Middle frontal gyrus (tissue), 1 donor: ENCODE data around the gene INVS.
A peak's percentile ranks its signal among the peaks of the same experiment; 100 is the strongest.
"Not testable (repeated sequence)": the region's sequence is repeated elsewhere in the genome, so short reads cannot be mapped to it uniquely, and the experiment has no call there.

ENCODE experiments used
- DNase-seq: peaks from one replicate; pipeline ENCODE4 v3.0.0-alpha.2; 2015; ENCODE audit warnings: low spot score; ENCODE audit errors: extremely low spot score

INVS gene, protein sequence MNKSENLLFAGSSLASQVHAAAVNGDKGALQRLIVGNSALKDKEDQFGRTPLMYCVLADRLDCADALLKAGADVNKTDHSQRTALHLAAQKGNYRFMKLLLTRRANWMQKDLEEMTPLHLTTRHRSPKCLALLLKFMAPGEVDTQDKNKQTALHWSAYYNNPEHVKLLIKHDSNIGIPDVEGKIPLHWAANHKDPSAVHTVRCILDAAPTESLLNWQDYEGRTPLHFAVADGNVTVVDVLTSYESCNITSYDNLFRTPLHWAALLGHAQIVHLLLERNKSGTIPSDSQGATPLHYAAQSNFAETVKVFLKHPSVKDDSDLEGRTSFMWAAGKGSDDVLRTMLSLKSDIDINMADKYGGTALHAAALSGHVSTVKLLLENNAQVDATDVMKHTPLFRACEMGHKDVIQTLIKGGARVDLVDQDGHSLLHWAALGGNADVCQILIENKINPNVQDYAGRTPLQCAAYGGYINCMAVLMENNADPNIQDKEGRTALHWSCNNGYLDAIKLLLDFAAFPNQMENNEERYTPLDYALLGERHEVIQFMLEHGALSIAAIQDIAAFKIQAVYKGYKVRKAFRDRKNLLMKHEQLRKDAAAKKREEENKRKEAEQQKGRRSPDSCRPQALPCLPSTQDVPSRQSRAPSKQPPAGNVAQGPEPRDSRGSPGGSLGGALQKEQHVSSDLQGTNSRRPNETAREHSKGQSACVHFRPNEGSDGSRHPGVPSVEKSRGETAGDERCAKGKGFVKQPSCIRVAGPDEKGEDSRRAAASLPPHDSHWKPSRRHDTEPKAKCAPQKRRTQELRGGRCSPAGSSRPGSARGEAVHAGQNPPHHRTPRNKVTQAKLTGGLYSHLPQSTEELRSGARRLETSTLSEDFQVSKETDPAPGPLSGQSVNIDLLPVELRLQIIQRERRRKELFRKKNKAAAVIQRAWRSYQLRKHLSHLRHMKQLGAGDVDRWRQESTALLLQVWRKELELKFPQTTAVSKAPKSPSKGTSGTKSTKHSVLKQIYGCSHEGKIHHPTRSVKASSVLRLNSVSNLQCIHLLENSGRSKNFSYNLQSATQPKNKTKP

DNA sequence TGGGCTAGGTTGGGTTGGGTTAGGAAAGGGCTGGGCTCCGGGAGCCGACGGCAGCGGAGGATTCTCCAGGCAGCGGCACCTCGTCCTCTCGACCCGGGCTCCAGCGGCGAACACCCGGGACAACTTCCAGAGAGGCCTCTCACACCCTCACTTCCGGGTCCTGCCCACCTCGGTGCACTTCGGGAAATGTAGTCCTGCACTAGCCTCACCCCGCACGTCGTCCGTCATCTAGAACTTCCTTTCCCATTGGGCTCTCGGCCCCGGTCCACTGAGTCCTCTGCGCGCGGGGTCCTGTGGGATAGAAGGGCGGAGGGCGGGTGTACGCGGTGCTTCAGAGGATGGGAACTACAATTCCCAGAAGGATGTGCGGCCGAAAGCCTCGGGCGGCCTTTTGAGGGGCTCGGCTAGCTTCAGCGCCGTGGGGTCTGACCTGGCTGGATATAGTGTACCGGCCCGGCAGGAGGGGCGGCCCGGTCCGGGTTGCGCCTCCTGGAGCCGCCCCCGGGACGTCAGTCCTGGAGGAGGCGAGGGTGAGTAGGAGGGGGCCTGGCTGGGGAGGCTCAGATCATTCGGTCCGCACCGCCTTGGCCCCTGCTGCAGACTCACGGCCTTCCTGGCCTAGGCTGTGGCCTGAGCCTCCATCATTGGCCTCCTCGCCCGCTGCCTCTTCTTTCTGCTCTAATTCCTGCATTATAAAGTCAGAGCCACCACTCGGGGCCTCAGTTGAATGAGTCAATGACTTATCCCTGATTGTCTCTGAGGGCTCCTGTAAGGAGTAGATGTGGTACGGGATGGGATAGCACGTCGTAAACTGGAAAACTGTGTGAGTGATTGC, at the start of gene INVS, which contains the start of gene ERP44:
Gene INVS, plus strand, starts transcription at position 357 of the 835 bp plus-strand sequence. CDS start 5,279 bp downstream, outside the sequence.
Gene ERP44, minus strand, starts transcription at position 114 of the 835 bp plus-strand sequence. CDS start 160 bp downstream, outside the sequence.
- peak; percentile 100 for DNase-seq

DNA sequence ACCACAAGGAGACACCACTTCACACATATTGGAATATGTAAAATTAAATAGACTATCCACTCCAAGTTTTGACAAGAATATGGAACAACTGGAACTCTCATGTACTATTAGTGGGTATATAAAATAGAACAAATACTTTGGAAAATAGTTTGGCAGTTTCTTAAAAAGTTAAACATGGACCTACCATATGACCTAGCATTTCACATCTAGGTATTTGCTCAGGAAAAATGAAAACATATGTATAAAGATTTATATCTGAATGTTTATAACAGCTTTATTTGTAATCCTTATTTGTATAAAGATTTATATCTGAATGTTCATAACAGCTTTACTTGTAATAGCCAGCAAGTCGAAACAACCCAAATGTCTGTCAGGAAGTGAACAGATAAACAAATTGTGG, 49.5 kb upstream of the INVS start:
- no peak for DNase-seq

DNA sequence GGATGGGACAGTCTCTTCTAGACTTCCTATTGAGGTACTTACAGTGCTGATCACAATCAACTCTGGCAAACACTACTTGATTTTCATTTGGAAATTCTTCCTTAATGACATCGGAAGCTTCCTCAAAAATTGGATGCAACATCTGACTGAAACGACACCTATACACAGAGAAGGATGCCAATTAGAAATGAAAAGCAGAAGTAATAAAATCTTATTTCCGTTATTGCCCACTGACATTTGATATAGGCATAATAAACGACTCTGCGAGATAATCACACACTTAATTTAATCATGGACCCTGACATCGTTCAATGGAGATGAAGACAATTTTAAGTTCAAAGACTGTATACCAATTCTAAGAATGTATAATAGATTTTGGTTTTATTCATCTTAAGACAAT, 46.7 kb upstream of the INVS start:
- no peak for DNase-seq

DNA sequence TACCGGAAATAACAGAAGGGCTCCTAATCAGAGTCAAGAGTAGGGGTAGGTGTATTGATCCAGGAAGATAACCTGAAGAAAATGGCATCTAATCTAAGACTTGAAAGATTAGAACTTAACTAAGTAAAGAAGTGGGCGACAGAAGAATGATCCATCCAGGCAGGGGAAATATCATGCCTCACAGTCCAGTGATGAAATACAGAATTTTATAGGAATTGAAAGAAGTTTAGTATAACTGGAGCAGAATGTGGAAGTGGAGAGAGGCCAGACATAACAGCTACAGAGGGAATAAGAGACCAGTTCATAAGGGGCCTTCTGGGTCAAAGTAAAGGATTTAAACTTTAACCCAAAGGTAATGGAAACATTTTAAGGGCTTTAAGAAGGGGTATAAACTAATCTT, 42.5 kb upstream of the INVS start:
- DNase-seq = no peak

DNA sequence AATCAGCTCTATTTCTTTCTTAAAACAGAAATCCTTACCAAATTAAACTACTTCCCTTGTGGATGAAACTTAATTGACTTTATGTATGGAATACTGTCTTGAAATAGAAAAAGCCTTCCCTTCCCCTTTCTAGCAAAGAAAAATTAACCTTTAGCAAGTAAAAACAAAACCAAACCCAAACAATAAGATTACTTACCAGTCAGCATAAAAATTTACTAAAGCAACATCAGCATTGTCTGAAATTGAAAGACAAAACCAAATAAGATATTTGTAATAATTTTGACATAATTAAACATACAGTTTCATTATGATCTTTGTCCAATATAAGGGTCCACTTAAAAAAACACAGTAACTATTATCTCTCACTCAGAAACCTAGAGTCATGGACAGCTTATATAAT, 41.4 kb upstream of the INVS start:
- DNase-seq = no peak

DNA sequence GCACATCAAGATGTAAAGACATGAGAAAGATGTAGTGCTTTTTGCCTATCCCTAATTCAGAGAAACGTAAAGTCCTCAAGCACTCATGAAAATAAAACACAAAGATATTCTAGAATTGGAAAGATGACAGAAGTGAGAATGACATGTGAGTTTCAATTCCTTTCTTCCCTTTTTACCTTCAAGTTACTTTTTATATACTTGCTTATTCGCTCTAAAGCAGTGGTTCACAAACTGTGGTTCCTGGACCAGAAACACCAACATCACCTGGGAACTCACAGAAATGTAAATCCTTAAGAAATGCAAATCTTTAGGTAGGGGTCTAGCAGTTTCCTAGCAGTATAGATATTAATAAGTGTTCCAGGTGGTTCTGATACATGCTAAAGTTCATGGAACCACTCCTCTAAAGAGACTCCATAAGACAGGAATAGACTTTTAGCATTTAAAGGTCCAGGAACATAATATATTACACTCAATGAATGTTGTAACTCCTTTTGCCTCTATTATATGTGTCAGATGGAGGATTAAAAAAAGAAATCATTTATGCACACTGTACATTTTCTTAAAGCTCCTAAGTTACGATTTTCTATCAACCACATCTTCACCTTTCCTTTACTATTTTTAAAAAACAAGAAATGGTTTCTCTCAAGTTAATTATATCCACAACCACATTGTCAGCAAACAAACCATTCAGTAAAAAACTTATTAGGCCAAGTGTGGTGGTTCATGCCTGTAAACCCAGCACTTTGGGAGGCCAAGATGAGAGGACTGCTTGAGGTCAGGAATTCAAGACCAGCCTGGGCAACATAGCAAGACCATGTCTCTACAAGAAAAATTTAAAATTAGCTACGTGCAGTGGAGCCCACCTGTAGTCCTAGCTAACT, 40.1 kb upstream of the INVS start:
- DNase-seq = no peak

DNA sequence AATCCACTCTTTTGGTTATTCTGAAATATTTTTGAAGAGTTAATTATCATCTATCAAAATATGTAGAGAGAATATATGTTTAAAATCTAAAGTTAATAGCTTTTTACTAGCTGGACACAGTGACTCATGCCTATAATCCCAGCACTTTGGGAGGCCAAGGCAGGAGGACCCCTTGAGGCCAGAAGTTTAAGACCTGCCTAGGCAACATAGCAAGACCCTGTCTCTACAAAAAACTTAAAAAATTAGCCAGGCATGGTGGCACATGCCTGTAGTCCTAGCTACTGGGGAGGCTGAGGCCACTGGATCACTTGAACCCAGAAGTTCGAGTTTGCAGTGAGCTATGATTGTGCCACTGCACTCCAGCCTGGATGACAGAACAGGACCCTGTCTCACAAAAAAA, 36.4 kb upstream of the INVS start:
- not testable (repeated sequence) for DNase-seq

DNA sequence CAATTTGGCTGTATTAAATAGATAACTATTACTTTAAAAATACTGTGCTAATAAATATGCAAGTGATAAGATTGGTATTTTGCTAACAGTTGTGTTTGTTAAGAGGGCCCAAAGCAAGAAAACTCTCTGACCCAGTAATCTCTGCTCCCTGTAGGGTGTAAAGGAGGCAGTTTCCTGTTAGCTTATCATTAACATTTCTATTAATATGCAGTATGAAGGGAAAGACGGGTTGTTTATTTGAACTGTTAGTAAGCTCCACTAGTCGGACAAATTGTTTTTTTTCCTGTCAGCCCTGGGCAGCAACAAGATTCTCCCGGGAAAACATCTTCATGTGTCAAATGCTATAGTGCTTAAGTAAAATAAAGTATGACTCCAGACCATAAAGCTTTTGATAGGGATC, 35.9 kb upstream of the INVS start:
- no peak for DNase-seq

DNA sequence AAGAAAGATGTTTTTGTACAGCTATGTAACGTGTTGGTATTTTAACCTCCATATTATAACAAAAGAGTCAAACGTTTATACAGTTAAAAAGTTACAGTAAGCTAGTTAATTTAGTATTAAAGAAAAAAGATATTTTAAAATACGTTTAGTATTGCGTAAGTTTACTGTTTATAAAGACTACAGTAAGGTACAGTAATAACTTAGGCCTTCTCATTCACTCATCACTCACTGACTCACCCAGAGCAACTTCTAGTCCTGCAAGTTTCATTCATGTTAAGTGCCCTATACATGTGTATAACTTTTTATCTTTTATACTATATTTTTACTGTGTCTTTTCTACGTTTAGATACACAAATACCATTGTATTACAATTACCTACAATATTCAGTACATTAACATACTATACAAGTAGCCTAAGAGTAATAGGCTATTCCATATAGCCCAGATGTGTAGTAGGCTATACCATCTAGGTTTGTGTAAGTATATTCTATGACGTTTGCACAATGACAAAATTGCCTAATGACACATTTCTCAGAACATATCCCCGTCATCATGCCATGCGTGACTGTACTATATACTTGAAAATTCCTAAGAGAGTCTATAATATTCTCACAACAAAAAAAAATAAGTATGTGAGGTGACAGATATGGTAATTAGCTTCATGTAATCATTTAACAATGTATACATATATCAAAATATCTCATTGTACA, 34.0 kb upstream of the INVS start:
- no peak for DNase-seq

DNA sequence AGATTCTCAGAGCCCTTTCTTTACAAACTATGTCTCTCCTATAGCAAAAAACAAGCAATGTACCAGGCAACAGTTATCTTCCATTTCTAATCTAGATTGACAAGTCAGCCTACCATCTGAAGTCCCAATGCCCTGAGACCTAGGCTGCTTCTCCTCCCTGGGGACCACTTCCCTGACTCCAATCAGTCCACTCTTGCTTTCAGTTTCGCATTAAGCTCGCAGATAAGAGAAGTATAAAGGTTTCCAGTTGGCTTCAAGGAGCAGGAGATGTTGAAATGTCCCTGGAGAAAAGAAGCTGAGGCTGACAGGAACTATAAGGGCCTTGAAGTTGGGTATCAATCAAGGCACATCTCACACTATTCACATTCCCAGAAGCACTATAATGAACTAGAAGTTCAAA, 32.5 kb upstream of the INVS start:
- DNase-seq = no peak

DNA sequence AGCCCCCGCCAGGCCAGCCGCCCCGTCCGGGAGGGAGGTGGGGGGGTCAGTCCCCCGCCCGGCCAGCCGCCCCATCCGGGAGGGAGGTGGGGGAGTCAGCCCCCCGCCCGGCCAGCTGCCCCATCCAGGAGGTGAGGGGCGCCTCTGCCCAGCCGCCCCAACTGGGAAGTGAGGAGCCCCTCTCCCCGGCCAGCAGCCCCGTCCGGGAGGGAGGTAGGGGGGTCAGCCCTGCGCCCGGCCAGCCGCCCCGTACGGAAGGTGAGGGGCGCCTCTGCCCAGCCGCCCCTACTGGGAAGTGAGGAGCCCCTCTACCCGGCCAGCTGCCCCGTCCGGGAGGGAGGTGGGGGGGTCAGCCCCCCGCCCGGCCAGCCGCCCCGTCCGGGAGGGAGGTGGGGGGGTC, 31.1 kb upstream of the INVS start:
- not testable (repeated sequence) for DNase-seq

DNA sequence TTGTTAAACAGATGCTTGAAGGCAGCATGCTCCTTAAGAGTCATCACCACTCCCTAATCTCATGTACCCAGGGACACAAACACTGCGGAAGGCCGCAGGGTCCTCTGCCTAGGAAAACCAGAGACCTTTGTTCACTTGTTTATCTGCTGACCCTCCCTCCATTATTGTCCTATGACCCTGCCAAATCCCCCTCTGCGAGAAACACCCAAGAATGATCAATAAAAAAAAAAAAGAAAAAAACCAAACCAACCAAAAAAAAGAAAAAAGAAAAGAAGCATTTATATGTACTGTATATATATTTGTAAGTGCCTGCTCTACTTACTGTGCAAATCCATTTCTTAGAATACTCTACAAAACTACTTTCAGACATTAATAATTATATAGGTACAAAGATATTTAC, 30.0 kb upstream of the INVS start:
- not testable (repeated sequence) for DNase-seq

DNA sequence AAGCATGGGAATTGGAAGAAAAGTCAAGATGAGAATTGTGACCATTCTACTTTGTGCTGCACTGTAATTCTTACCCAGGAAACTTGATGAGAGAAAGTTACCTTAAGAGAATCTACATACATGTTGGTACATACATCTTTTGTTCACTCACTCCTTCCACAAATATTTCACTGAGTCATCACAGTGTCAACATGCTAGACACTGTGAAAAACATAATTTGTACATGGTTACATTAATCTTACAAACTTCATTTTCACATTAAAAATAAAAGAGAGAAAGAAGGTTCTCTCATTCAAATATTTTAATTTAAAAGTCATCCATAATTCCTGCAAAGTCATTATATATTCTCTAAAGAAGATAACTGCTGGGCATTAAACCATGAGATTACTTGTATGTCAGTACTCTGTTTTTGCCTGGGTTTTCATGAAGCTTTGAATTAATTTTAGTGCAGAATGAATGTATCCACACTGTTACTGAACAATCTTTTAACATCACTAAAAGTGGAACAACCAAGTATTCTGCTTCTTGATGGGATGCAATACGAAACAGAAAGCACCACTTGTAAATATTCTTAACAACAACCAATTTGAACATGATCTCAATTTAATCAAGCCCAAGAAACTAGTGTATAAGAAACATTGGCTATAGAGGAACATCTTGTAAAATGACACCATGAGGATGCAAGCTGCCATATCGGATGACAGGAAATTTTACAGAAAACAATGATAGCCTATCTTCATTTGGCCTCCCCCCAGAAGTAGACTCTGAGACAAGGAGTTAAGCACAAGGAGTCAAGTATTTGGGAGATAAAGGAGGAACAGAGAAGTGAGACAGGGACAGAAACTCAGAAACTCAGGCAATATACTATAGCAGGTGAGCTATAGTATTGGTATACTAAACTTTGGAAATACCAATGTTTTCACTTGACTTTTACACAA, 28.7 kb upstream of the INVS start:
- DNase-seq = no peak

DNA sequence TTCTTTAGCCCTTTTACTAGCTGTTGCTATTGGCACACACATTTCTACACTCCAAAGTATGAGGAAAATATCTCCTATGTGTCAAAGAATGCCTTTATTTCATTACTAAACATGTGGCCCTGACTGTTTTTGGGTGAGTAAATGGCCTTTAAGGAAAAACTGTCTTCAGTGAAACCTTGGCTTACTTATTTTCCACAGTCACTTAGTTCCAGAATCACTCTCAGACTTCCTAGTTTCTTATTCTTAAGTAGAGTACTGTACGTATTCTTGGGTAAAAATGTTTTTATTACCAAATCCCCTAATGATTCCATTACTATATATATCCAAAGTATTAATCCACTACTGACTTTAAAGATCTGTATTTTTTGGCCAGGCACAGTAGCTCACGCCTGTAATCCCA, 27.8 kb upstream of the INVS start:
- no peak for DNase-seq

DNA sequence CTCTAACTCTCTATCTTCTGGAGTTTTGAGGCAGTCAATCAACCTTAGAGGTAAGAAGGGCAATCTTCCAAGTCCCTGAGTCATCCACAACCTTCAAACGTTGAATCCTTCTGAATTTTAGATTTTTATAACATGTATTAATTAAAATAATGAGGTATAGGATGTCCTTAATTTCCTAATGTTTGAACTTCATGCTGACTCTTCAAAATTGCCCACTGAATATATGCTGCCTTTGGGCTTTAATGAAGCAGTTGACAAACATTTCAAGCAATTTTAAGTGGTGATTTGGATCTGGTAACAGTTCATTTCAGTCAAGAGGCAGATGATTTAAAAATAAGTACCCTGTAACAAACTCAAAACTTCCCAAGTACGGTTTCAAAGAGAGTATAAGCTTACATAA, 26.2 kb upstream of the INVS start:
- DNase-seq = no peak

DNA sequence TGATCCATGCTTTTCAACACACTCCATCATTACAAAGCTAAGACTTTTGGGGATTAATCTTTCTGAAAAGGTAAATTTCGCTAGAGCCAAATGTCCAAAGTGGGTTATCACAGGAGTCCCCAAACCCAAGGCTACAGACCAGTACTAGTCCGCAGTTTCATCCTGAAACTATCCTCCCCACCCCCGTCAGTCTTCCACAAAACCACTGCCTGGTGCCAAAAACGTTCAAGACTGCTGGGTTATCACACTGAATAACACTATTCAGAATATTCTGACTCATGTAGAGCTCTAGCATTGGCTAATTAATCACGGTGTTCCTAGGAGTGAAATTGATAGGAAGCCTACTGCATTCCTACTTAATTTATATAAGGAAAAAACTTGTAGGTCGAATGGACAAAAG, 24.9 kb upstream of the INVS start:
- no peak for DNase-seq

DNA sequence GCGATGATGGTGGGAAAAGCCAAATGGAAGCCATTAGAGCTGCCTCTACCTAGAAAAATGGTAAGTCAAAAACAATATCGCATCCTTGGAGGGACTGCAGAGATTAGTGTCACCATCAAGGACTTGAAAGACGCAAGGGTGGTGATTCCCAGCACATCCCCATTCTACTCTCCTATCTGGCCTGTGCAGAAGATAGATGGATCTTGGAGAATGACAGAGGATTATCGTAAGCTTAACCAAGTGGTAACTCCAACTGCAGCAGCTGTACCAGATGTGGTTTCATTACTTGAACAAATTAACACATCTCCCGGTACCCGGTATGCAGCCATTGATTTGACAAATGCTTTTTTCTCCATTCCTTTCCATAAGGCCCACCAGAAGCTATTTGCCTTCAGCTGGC, 24.1 kb upstream of the INVS start:
- DNase-seq = no peak

DNA sequence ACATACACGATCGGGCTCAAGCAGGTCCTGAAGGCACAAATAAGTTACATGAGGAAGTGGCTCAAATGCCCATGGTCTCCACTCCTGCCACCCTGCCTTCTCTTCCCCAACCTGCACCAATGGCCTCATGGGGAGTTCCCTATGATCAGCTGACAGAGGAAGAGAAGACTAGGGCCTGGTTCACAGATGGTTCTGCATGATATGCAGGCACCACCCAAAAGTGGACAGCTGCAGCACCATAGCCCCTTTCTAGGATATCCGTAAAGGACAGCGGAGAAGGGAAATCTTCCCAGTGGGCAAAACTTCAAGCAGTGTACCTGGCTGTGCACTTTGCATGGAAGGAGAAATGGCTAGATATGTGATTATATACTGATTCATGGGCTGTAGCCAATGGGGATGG, 22.8 kb upstream of the INVS start:
- not testable (repeated sequence) for DNase-seq
